ENCODE results near the gene MAB21L3. TPM values are rescaled to one million over a fixed set of nuclear protein-coding genes. Genes with fewer than 3 reads are reported as not detected.

MAB21L3 gene
- total RNA-seq, 4 donors from 2014 or later: 12.0 to 22.7 (median 19.6) TPM

DNA sequence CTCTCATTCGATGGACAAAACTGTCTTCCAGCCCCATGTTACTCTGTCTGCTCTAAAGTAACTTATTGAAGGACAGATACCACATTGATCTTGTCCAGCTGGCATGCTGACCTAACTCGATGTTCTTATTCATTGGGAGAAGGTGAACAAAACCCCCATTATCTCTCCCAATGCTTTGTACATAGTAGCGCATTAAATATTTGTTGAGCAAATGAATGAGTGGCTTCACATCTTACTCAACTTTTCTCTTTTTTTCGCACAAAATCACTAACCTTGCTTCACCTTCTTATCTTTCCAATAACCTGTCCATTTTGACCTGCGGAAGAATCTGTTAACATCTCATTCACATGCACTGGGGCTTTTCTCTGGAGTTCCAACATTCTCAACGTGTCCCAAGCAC, 18.3 kb downstream of the MAB21L3 start:
- intact Hi-C loops (cut with DNase I): no loop called here

DNA sequence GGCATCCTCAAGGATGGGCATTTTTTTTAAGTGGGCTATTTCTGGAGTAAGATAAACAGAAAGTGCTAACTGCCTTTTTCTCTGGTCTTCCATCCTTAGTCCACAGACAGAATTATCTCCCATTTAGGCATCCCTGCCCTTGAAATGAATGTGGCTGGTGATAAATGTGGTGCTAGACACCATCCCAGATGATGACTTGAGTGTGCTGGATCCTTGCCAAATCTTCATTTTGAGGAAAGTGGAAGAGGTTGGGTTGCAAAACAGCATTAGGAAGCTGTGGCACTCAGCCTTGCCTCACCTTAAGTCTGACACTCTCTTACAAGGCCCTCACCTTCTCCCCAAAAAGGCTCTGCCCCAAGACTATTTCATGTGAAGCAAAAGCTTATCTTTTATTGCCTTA, 19.2 kb downstream of the MAB21L3 start:
- no peaks in the 10 kb centered on the region for H3K27me3 ChIP-seq
- no peaks in the 10 kb centered on the region for H3K9me3 ChIP-seq
- intact Hi-C loops (cut with DNase I): no loop called here
- TF ChIP-seq, protein P1, sequence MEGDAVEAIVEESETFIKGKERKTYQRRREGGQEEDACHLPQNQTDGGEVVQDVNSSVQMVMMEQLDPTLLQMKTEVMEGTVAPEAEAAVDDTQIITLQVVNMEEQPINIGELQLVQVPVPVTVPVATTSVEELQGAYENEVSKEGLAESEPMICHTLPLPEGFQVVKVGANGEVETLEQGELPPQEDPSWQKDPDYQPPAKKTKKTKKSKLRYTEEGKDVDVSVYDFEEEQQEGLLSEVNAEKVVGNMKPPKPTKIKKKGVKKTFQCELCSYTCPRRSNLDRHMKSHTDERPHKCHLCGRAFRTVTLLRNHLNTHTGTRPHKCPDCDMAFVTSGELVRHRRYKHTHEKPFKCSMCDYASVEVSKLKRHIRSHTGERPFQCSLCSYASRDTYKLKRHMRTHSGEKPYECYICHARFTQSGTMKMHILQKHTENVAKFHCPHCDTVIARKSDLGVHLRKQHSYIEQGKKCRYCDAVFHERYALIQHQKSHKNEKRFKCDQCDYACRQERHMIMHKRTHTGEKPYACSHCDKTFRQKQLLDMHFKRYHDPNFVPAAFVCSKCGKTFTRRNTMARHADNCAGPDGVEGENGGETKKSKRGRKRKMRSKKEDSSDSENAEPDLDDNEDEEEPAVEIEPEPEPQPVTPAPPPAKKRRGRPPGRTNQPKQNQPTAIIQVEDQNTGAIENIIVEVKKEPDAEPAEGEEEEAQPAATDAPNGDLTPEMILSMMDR (IDR thresholded peaks at IDR 0.05): no peak
- no peak for TF ChIP-seq POLR2A (IDR thresholded peaks at IDR 0.05)
- H3K36me3 ChIP-seq: peaks cover 0 to 50% (median 7%) of the 10 kb centered on the region in 3 donors
- DNase-seq: no peak
- H3K4me3 ChIP-seq: no peak overlapping the region
- peaks cover 5 to 54% (median 11%) of the 10 kb centered on the region in 3 donors for H3K4me1 ChIP-seq
- no peak overlapping the region for H3K27ac ChIP-seq

More for the DNA sequence above, 18.3 kb downstream of the MAB21L3 start:
- H3K27me3 ChIP-seq: no peaks in the 10 kb centered on the region
- H3K9me3 ChIP-seq: no peaks in the 10 kb centered on the region
- no peak overlapping the region for H3K27ac ChIP-seq
- H3K4me1 ChIP-seq: peaks cover 5 to 61% (median 11%) of the 10 kb centered on the region in 3 donors
- TF ChIP-seq, protein P1 (IDR thresholded peaks at IDR 0.05): no peak
- TF ChIP-seq POLR2A (IDR thresholded peaks at IDR 0.05): no peak
- H3K4me3 ChIP-seq: no peak overlapping the region
- H3K36me3 ChIP-seq: peaks cover 0 to 49% (median 7%) of the 10 kb centered on the region in 3 donors
- no peak for DNase-seq
- WGBS, 2 donors: 81 to 82% methylated on average over 6 of the region's 6 CpGs

DNA sequence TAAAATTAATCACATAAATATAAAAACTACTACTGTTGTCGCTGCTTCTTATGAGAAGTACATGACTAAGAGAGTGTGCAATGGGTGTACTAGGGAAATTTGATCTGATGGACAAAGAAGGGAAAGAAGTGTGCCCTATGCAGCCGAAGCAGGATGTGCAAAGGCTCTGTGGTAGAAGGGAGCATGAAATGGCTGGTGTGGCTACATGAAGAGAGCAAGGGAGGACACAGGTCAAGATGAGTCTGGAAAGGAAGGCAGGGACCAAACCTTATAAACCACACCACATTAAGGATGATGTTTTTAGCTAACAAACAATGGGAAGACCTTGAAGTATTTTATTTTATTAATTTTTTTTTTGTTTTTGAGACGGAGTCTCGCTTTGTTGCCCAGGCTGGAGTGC, 20.0 kb downstream of the MAB21L3 start:
- Histone ChIP-seq H3K4me1 (peaks cover 5 to 46% (median 11%) of the 10 kb centered on the region in 3 donors), H3K27ac (peak overlapping the region in 3 of 4 donors; percentile 79 to 88 (median 81)), H3K27me3 (no peaks in the 10 kb centered on the region), H3K9me3 (no peaks in the 10 kb centered on the region), H3K36me3 (peaks cover 0 to 50% (median 7%) of the 10 kb centered on the region in 3 donors), H3K4me3 (no peak overlapping the region)
- intact Hi-C loops (cut with DNase I): no loop called here
- TF ChIP-seq POLR2A (IDR thresholded peaks at IDR 0.05): no peak
- TF ChIP-seq, protein P1 (IDR thresholded peaks at IDR 0.05): no peak
- 79 to 91% methylated on average over 4 of the region's 4 CpGs for WGBS, 2 donors
- DNase-seq: no peak

DNA sequence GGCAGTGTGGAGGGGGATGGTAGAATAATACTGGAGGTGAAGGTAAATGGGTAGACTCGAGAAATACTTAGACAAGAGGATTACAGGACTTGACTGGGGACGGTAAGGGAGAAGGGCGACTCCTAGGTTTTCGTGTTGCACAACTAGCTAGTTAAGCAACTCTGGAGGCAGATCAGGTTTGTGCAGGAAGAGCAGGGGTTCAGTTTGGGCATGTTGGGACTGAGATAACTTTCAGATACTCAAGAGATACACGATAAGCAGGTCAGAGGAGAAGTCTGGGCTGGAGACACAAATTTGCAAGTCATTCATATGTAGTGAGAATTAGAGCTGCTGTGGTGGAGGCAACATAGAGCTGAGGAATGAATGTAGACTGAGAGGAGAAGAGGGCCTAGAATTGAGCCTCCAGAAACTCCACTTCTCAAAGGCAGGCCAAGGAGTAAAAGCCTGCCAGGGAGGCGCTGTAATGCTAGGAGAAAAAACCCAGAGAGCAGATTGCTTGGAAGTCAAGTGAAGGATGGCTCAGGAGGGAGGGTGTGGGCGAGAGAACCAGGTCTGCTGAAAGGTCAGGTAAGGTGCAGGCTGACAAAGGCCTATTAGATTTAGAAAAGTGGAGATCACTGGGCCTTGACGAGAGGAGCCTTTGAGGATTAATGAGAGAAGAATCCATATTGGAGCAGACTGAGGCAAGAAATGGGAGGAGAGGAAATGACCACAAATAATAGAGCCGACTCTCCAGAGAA, 20.8 kb downstream of the MAB21L3 start:
- intact Hi-C loops (cut with DNase I): no loop called here

More for the DNA sequence above, 20.8 kb downstream of the MAB21L3 start:
- Histone ChIP-seq H3K9me3 (no peaks in the 10 kb centered on the region), H3K36me3 (peaks cover 0 to 50% (median 7%) of the 10 kb centered on the region in 3 donors), H3K27me3 (no peaks in the 10 kb centered on the region), H3K27ac (peak overlapping the region; percentile 72 to 88 (median 80)), H3K4me1 (peaks cover 5 to 38% (median 11%) of the 10 kb centered on the region in 3 donors), H3K4me3 (no peak overlapping the region)
- TF ChIP-seq POLR2A (IDR thresholded peaks at IDR 0.05): no peak
- TF ChIP-seq, protein P1 (IDR thresholded peaks at IDR 0.05): no peak
- WGBS, 2 donors: 30 to 48% methylated on average over 9 of the region's 9 CpGs
- DNase-seq: no peak
